Measurements from ENCODE around the gene PPP2R2D. TPM values are rescaled to one million over a fixed set of nuclear protein-coding genes. Genes with fewer than 3 reads are reported as not detected.

Gene PPP2R2D
- total RNA-seq, 1 donor from 2014 or later, result 37.4 TPM

DNA sequence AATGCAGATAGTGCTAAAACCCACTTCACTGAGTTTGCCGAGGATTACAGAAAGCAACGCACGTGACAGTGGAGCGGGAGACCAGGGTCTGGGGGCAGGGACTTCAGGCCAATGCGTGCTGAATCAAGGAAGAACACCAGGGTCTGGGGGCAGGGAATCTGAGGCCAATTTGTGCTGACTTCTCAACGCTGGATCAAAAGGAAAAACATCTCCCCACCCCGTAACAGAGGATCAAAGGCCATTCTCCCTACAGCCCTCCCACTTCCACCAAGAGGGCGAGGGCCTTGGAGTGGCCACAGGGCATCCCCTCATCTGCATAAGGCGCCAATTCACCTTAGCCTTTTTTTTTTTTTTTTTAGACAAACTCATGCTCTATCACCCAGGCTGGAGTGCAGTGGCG lies 103.2 kb downstream of the PPP2R2D start:
- H3K4me3 ChIP-seq (ENCODE audit: low read depth, low read length), result no peak overlapping the region
- peaks cover 8% of the 10 kb centered on the region for H3K27me3 ChIP-seq (ENCODE audit: control insufficient read depth, insufficient read depth, low read length)
- TF ChIP-seq, protein P1, sequence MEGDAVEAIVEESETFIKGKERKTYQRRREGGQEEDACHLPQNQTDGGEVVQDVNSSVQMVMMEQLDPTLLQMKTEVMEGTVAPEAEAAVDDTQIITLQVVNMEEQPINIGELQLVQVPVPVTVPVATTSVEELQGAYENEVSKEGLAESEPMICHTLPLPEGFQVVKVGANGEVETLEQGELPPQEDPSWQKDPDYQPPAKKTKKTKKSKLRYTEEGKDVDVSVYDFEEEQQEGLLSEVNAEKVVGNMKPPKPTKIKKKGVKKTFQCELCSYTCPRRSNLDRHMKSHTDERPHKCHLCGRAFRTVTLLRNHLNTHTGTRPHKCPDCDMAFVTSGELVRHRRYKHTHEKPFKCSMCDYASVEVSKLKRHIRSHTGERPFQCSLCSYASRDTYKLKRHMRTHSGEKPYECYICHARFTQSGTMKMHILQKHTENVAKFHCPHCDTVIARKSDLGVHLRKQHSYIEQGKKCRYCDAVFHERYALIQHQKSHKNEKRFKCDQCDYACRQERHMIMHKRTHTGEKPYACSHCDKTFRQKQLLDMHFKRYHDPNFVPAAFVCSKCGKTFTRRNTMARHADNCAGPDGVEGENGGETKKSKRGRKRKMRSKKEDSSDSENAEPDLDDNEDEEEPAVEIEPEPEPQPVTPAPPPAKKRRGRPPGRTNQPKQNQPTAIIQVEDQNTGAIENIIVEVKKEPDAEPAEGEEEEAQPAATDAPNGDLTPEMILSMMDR (IDR thresholded peaks at IDR 0.05; ENCODE audit: insufficient read depth, low read length, poor library complexity, severe bottlenecking), result no peak
- H3K36me3 ChIP-seq (ENCODE audit: control insufficient read depth, insufficient read depth, low read length), result no peaks in the 10 kb centered on the region
- DNase-seq (ENCODE audit: low read depth), result no peak

DNA sequence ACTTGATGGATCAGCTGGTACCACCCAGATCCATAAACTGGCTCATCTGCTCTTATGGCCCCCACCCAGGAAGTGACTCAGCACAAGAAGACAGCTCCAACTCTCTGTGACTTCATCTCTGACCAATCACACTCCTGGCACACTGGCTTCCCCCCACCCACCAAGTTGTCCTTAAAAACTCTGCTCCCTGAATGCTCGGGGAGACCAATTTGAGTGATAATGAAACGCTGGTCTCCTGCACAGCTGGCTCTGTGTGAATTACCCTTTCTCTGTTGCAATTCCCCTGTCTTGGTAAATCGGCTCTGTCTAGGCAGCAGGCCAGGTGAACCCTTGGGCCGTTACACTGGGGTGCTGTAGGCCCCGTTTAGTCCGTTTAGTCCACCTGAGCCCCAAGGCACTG lies 104.3 kb downstream of the PPP2R2D start:
- H3K36me3 ChIP-seq (ENCODE audit: control insufficient read depth, insufficient read depth, low read length), result no peaks in the 10 kb centered on the region
- peaks cover 8% of the 10 kb centered on the region for H3K27me3 ChIP-seq (ENCODE audit: control insufficient read depth, insufficient read depth, low read length)
- TF ChIP-seq, protein P1 (IDR thresholded peaks at IDR 0.05; ENCODE audit: insufficient read depth, low read length, poor library complexity, severe bottlenecking), result no peak
- H3K4me3 ChIP-seq (ENCODE audit: low read depth, low read length), result no peak overlapping the region
- no peak for DNase-seq (ENCODE audit: low read depth)

DNA sequence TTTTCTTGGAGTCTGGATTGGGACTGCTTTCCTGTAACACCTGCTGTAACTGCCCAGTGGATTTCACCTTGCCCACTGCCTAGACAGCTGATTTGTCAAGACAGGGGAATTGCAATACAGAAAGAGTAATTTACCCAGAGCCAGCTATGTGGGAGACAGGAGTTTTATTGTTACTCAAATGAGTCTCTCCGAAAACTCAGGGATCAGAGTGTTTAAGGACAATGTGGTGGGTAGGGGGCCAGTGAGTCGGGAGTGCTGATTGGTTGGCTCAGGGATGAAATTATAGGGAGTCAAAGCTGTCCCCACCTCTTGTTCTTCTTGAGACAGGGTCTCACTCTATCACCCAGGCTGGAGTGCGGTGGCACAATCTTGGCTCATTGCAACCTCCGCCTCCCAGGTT lies 106.2 kb downstream of the PPP2R2D start:
- Histone ChIP-seq H3K27me3 (ENCODE audit: control insufficient read depth, insufficient read depth, low read length) (peaks cover 3% of the 10 kb centered on the region), H3K4me3 (ENCODE audit: low read depth, low read length) (no peak overlapping the region), H3K36me3 (ENCODE audit: control insufficient read depth, insufficient read depth, low read length) (no peaks in the 10 kb centered on the region)
- TF ChIP-seq, protein P1 (IDR thresholded peaks at IDR 0.05; ENCODE audit: insufficient read depth, low read length, poor library complexity, severe bottlenecking), result no peak
- no peak for DNase-seq (ENCODE audit: low read depth)

DNA sequence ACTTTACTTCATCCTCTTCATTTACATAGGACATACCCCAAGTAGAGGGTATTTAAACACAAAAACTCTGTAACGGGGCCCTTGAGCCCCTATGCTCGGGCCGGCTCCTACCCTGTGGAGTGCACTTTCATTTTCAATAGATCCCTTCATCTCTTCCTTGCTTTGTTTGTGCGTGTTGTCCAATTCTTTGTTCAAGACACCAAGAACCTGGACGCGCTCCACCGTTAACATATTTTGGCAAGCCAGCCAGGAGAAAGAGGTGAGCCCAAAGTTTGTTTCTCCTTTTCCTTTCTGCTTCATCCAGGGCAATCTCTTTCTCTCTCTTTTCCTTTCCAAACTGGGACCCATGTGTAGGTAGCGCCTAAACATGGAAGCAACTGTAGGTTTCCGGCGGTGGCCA lies 106.9 kb downstream of the PPP2R2D start:
- no peaks in the 10 kb centered on the region for H3K36me3 ChIP-seq (ENCODE audit: control insufficient read depth, insufficient read depth, low read length)
- no peak for DNase-seq (ENCODE audit: low read depth)
- no peak overlapping the region for H3K4me3 ChIP-seq (ENCODE audit: low read depth, low read length)
- peaks cover 3% of the 10 kb centered on the region for H3K27me3 ChIP-seq (ENCODE audit: control insufficient read depth, insufficient read depth, low read length)
- TF ChIP-seq, protein P1 (IDR thresholded peaks at IDR 0.05; ENCODE audit: insufficient read depth, low read length, poor library complexity, severe bottlenecking), result no peak

Other genes with a start within 250 kb of the PPP2R2D start
- gene BNIP3, start 80.9 kb downstream of the PPP2R2D start, total RNA-seq, result 57.3 and 70.7 TPM in 2 replicates
- not detected in 2 replicates for gene JAKMIP3, start 164.9 kb downstream of the PPP2R2D start, total RNA-seq